HG03521 (cell line): ENCODE results near the gene PVALEF.

Experiments
- ATAC-seq: cut with Tn5 transposase; IDR thresholded peaks from one replicate; pipeline ENCODE4 v1.9.1; 2021; ENCODE audit warnings: mild to moderate bottlenecking, moderate library complexity; ENCODE audit not compliant: unreplicated experiment

PVALEF gene

GRCh38 chr17:81165246-81166032, at the start of gene PVALEF:
Gene PVALEF (plus strand): TSS chr17:81165507. CDS start chr17:81181227, 15,720 bp downstream.
- ATAC-seq: no peak

GRCh38 chr17:81115749-81116464, 49.4 kb upstream of the PVALEF start:
- no peak for ATAC-seq

- no peak for ATAC-seq
Observed at GRCh38 chr17:81116704-81117103, 48.6 kb upstream of the PVALEF start.

GRCh38 chr17:81117672-81118198, 47.6 kb upstream of the PVALEF start:
- no peak for ATAC-seq

GRCh38 chr17:81118308-81119221, 46.7 kb upstream of the PVALEF start:
- ATAC-seq: no peak

DNA sequence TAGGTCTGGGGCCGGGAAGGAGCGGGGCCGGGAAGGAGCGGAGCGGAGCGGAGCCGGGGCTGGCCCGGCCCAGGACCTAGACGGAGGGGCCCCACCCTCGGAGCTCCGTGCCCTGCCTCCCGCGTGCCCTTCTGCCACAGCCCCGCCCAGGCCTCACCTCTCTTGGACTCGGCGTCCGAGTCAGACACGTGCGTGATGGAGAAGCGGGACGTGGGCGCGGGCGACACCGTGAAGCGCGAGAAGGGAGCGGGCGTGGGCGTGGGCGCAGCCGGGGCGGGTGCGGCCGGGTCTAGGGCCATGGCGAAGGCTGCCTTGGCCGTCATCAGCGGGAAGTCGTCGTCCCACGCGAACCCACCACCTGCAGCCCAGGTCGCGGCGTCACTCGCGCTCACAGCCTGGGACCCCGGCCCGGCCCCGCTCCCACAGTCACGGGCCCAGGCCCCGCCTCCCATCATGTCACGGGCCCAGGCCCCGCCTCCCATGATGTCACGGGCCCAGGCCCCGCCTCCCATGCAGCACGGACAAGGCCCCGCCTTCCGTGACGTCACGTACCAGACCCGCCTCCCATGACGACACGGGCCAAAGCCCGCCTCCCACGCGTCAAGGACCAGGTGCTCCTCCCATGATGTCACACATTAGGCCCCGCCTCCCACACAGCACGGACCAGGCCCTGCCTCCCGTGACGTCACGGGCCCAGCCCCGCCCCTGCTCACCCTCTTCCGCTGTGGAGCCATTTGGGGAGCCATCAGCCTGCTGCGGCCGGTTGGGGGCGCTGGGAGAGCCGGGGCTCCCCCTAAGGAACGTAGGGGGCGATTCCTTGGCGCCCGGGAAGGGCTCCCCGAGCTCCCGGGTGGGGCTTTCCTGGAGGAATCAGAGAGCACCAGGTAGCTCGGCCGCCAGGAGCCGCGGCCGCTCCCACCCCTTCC, 45.8 kb upstream of the PVALEF start:
- no peak for ATAC-seq

GRCh38 chr17:81120149-81120484, 45.2 kb upstream of the PVALEF start:
- no peak for ATAC-seq

DNA sequence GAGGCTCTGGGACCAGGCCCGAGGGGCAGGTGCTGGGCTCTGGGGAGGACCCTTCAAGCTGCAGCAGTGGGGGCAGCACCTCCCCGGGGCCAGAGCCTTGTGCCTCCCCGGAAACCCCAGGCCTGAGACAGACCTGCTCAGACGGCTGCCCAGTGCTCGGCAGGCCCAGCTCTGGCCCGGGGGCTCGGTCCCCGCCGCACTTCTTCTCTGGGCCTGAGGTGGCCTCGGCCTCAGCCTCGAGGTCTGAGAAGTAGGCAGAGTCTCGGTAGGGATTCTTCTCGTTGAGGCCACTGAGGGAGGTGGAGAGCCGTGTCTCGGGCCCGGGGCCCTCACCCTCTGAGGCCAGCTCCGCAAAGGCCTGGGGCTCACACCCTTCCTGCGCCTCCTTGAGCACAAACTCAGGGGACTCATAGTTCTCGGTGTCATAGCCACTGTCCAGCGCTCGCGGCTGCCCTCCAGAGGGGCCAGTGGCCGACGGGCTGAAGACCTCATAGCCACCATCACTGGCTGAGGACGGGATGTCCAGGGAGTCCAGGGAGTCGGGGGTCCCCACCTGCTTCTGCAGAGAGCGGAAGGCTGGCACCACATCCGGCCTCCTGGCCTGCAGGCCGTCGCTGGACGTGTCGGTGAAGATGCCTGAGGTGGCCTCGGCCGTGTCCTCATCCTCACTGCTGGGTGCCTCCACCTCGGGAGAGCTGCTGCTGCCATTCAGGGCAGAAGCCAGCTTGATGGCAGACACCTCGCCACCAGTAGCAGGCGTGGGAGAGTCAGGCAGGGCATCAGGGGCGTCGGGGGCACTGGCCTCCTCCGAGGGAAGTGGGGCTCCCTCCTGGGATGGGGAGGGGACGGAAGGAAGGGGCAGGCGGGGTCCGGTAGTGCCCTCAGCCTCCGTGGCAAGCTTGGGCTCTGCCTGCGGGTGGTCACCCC, 44.3 kb upstream of the PVALEF start:
- ATAC-seq: no peak

DNA sequence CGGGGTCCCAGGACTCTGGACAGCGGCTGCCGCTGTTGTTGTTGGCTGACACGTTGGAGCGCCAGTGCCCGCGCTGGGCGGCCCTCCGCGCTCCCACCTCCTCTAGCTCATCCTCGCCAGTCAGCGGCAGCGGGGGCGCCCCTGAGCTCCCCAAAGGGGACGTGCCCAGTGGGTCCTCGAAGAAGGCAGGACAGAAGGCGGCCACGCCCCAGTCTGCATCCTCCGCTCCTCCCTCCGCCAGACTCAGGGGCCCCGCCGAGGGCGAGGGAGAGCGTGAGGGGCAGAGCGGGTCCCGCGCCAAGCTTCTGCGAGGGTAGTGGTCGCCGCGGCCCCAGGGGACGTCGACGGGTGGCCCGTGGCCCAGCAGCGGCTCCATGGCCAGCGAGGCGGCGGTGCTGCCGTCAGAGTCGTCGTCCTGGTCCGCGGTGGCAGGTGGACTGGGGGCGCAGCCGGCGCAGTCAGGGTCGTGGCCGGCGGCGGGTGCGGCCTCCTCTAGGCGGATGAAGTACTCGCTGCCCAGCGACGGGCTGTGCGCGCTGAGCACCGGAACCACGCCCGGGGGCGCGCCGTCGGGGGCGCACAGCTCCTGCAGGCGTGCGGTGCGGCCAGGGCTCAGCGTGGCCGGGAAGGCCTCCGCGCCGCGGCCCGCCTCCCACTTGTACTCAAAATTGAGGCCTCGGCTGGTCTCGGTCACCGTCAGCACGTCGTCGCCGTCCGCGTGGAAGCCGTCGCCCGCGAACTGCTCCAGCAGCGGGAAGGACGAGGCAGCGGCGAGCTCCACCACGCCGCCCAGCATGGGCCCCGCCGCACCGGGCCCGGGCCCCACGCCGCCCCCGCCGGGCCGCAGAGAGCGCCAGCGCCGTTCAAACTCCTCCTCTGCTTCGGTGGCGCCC, 43.2 kb upstream of the PVALEF start:
- ATAC-seq: no peak

GRCh38 chr17:81123052-81124048, 42.0 kb upstream of the PVALEF start:
- no peak for ATAC-seq

DNA sequence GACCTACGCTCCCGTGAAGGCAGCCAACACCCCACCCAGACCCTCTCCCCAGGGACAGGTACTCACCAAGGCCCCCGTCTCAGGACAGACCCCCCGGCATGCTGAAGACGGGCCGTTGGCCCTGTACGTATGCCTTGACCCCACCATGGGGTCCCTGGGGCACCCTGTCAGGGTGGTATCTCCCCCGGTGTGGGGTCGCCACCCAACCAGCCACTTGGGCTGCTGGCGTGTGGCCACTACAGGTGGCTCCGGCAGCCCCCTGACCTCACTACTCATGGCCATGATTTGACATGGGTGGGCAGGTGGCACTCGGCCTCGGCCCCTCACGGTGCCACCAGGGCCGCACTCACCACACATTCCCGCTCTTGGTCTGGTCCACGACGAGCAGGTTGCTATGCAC, 40.9 kb upstream of the PVALEF start:
- no peak for ATAC-seq

DNA sequence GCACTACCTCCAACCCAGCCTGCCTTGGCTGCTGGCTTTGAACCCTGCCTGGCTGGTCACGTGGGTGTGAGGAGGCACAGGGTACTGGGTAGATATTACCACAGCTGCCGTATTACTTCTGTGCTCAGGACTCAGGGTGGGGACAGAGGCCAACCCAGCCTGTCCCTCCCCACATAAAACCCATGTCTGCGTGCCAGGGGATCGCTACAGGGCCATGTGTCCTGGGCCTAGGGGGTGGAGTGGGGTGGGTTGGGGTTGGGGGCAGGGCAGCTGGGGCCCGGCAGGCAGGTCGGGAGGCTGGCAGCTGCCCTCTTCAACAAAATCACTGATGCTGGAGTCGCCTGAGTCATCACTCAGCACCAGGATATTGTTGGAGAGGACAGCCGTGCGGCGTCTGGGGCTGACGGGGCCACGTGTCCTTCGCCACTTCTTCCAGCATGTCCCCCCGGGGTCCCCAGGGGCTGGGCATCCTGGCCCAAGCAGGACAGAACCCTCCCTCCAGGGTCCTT, 39.7 kb upstream of the PVALEF start:
- ATAC-seq: no peak

- no peak for ATAC-seq
Observed at GRCh38 chr17:81126281-81127132, 38.8 kb upstream of the PVALEF start.

DNA sequence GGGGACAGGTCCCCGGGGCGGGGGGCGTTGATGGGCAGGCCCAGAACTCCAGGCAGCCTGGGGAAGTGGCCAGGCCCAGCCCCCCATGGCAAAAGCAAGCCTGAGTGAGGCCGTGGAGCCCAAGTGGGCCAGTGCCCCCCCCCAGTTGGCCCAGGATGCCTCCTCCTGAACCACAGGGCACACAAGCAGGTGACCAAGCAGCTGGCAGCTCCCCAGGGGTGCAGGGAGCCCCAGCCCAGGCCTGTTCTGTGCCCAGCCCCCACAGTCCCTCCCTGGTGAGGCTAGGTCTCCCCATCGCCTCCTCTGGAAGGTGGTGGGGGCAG, 38.2 kb upstream of the PVALEF start:
- no peak for ATAC-seq

GRCh38 chr17:81127526-81128177, 37.7 kb upstream of the PVALEF start:
- ATAC-seq: no peak
